Hematopoietic multipotent progenitor cell treated with erythropoietin and hydrocortisone succinate and interleukin-3 and kit ligand, for 6 days (in vitro differentiated cells): Measurements from ENCODE around the gene TNNI2.

Experiments
- DNase-seq: peaks from one replicate; pipeline ENCODE4 v3.0.0-alpha.2; 2015

Gene TNNI2

DNA sequence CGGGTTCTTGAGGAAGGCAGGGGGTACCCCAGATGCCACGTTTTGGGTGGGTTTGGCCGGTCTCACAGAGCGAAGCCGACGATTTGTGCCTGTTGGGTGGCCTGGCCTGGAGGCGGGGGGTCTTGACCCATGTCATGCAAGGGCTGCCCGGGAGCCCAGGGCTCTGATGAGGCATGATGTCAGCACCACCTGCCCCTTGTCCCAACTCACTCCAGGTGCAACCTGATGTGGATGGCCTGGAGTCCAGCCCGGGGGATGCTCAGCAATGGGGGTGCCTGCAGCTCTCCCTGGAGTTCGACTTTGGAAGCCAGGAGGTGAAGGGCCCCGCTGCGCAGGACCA is 3.1 kb upstream of the TNNI2 start:
- DNase-seq, result no peak

DNA sequence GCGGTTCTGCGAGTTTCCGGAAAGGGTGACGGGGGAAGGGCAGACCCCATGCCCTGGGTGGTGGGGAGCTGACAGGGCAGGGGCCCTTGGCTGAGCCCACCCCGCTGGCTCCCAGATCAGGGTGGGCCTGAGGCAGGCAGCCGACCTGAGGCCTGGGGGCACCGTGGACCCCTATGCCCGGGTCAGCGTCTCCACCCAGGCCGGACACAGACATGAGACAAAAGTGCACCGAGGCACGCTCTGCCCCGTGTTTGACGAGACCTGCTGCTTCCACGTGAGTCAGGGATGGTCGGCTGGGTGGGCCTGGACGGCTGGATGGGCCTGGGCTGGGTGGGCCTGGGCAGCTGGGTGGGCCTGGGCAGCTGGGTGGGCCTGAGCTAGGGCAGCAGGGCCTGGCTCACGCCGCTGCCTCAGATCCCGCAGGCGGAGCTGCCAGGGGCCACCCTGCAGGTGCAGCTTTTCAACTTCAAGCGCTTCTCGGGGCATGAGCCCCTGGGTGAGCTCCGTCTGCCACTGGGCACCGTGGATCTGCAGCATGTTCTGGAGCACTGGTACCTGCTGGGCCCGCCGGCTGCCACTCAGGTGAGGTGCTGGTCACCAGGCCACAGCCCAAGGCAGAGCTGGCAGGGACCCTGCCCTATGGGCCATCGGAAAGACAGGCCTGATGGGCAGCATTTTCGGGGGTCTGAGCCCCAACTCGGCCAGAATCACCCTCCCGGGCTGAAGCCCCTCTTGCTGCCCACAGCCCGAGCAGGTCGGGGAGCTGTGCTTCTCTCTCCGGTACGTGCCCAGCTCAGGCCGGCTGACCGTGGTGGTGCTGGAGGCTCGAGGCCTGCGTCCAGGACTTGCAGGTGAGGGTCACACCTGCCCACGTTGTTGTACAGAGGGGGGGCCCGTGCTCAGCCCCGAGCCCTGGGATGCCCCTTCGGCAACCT is 2.5 kb upstream of the TNNI2 start:
- no peak for DNase-seq

DNA sequence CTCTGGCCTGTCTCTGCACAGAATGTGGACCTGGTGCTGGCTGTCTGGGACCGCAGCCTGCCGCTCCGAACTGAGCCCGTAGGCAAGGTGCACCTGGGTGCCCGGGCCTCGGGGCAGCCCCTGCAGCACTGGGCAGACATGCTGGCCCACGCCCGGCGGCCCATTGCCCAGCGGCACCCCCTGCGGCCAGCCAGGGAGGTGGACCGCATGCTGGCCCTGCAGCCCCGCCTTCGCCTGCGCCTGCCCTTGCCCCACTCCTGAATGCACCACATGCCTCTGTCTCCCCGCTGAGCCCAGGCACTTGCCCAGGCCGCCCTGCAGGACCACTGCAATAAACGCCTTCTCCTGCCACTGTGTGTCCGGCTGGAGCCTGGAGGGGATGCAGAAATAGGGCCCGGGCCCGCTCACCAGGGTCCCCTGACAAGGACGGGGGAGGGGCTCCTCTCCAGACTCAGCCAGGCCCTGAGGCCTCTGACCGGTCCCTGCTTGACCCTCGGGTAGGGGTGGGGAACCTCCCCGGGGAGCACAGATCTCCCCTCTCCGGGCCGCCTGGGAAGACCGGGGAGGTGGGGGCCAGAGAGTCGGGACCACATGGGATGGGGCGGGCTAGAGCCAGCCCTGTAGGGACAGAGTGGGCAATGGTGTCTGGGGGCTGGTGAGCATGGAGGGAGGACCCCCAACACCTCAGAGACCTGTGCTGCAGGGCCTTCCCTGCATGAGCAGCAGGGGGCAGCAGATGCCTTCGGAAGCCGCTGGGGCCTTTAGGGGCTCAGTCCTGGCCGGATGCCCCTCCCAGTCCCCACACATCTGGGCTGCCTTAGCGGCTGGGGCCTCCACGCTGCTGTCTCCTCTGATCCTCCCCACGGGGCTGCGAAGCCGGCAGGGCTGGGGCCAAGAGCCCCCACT is 1.4 kb upstream of the TNNI2 start:
- DNase-seq, result peak; percentile 87

- DNase-seq, result no peak
These were observed 730 bp upstream of the TNNI2 start for GRCh38 chr11:1838077-1838425.

GRCh38 chr11:1839204-1839923 is 583 bp downstream of the TNNI2 start:
- no peak for DNase-seq

- peak; percentile 71 for DNase-seq
These were observed 1.4 kb downstream of the TNNI2 start for GRCh38 chr11:1839924-1840779.

DNA sequence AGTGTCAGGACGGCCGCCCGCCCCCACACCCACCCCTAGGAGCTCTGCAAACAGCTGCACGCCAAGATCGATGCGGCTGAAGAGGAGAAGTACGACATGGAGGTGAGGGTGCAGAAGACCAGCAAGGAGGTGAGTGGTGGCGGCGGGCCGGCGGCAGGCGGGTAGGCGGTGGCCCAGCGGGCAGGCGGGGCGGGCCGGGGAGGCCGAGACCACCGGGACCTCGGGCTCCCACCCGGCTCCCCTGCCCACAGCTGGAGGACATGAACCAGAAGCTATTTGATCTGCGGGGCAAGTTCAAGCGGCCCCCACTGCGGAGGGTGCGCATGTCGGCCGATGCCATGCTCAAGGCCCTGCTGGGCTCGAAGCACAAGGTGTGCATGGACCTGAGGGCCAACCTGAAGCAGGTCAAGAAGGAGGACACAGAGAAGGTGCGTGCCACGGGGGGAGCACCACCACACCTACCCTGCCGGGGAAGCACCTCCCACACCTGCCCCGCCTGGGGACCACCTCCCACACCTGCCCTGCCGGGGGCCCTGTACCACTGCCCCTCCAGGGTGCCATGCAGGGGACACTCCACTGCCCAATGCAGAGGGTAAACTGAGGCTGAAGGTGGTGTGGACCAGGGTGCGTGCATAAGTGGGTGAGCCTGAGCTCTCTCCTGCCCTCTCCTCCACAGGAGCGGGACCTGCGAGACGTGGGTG is 2.1 kb downstream of the TNNI2 start:
- DNase-seq, result no peak

DNA sequence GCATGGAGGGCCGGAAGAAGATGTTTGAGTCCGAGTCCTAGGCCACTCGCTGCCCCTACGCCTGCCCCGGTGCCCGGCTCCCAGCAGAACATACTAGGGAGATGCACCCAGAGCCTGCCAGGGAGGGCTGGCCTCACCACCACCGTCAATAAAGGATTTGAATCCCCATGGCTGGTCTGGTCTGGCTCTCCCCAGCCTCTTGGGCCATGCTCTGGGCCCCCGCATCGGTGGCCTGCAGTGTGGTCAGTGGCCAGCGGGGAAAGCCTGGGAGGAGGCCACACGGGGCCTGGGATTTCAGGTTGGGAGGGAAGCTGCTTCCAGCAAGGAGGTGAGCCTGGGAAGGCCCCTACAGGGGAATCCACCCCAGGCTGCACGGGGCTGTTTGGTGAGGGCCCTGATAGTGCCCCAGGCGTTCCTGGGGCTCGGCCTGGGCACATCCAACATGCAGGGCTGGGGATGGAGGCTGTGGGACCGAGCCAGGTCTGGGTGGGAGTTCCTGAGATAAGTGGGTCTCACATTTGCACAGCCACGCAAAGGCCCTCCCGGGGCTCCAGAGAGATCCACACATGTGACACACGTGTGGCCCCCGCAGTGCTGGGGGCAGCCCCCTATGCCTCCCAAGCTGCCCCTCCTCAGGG is 2.8 kb downstream of the TNNI2 start:
- DNase-seq, result no peak

DNA sequence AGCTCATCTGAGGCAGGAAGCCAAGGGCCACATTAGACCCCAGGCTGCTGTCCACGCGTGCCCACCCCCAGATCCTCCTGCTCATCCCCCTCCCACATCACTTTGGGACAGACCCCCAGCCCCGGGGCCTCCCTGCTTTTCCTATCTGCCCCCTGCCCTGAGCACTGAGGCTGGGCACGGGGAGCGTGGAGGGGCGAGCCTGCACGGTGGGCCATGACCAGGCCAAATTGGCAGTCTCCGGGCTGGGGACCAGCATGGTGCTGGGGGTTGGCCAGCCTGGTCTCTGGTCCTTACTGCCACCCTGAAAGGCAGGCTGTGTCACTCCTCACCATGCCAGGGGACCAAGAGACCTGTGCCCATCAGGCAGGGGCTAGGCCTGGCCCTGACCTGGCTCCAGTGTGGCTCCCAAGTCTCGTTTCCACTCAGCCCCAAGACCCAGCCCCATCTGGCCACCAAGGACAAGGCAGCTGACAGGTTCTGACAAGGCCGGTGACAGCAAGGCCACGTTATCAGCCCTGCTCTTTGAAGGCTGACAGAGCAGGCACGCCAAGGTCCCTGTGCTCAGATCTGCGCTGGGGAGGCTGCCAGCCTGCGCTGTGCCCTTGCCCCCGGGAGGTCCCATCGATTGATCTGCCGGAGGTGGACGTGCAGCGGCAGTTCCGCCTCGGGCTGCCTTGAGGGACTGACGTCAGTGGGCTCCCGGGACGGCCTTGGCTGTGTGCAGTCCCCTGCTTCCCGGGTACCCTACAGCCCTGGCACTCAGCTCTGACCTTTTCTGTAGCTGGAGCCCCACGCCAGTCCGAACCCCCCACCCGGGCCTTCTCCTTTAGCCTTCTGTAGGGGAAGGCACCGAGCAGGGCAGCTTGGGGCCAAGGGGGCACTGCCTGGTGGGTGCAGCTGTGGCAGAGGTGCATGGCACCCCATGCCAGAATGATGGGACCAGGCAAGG is 3.6 kb downstream of the TNNI2 start:
- DNase-seq, result peak; percentile 58

DNA sequence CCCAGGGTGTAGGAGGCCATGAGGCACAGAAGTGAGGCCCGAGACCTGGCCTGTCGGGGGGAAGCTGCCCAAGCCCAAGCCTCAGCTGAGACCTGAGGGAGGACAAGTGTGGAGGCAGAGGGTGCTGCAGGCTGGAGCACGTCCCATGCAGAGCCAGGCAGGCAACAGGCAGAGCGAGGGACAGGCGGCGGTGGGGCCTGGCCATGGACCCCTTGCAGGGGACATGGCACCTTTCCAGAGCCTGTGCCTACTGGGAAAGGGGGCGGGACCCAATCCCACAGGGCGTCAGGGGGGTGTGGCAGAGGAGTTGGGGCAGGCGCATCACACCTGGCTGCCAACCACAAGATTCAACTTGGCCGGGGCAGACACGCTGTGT is 4.3 kb downstream of the TNNI2 start:
- DNase-seq, result no peak

DNA sequence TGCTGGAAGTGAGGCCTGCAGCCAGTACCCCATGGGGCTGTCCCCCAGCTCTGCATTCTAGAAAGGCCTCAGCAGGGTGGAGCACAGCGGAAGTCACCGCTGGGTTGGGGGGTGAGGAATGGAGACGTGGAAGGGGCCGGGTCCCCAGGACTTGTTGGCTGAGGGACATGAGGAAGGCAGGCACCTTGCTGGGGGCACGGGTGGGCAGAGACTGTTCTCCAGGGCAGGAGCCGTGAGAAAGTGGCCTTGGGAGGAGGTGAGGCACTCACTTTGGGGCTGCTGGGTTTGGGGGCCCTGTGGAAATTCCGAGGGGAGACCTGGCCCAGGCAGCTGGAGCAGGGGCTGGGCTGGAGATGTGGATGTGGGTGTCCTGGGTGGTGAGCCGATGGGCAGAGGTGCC is 5.0 kb downstream of the TNNI2 start:
- DNase-seq, result no peak

DNA sequence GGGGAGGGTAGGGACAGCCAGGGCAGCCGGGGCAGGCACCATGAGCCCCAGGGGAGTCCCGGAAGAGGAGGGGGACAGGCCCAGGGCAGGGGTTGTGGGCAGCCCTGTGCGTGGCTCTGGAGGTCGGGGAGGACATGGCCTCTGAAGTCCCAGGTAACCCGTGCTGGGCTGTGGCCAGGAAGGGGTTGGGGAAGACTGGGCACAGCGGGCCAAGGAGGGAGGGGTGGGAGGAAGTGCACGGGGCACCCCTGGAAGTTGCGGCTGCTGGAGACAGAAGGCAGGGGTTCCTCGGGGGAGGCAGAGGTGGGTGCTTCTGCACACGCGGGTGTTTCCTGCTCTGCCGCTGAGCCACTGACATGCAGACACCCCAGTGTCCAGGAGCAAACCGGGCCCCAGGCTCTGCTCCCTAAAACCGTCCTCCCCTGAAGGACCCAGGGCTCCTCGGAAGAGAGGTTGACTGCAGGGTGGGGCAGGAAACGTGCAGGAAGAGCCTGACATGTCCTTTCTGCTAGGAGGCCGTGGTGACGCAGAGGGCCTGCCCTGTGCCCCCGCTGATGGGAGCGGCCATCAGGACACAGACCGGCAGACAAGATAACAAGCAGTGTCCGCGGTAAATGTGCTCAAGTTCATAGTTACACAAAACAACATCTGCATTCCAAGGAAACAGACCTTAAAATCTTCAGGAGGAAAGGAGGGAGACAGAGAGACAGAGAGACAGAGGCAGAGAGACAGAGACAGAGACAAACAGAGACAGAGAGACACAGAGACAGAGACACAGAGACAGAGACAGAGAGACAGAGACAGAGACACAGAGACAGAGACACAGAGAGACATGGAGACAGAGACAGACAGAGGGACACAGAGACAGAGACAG is 5.7 kb downstream of the TNNI2 start:
- peak; percentile 95 for DNase-seq

DNA sequence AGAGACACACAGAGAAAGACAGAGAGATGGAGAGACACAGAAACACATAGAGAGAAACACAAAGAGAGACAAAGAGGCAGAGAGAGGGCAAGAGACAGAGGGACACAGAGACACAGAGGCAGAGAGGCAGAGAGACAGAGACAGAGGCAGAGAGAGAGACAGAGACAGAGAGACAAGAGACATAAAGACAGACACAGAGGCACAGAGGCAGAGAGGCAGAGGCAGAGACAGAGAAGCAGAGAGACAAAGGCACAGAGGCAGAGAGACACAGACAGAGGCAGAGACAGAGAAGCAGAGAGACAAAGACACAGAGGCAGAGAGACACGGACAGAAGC is 6.3 kb downstream of the TNNI2 start:
- no peak for DNase-seq

DNA sequence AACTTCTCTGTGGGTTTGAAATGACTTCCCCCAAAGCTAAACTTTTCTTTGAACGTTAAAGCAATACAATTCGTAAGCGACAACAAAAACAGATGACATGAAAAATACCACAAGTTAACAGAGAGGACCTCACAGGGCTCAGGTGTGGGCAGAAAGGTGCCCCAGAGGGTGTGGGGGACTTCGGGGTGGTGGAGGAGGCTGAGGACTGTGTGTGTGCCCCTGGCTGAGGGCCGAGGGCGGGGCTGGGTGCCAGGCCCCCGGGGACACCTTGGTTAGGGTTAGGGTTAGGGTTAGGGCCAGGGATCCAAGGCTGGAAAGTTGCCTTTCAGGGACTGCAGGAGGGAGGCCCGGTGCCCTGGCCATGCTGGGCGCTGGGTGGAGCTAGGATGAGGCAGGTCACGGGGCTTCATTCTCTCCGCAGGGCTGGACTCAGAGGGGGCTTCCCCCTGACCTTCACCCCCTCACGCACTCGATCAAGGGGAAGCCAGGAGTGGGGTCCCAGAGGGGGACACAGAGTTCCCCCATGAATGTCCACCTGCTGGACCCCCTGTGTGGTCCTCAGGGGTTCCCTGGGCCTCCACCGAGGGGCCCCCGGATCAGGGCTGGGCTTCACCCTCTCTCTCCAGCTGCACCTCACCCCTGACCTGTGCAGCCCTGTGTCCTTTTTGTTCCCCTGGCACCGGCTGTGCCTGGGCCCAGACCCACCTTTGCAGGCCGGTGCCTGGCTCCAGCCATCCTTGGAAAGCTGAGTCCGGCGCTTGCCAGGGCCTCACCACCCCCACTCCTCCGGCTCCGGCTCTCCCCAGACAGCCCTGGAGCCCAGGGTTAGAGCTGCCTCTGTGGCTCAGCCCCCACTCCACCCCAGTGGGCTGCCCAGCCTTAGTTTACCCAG is 7.0 kb downstream of the TNNI2 start:
- no peak for DNase-seq

- DNase-seq, result no peak
These were observed 7.7 kb downstream of the TNNI2 start for GRCh38 chr11:1846453-1846932.

- no peak for DNase-seq
These were observed 8.4 kb downstream of the TNNI2 start for GRCh38 chr11:1847006-1847735.
